ENCODE results near the gene OPRD1. TPM values are rescaled to one million over a fixed set of nuclear protein-coding genes. Genes with fewer than 3 reads are reported as not detected.
"Not testable (repeated sequence)": the region's sequence is repeated elsewhere in the genome, so short reads cannot be mapped to it uniquely, and the experiment has no call there.

OPRD1 gene
- total RNA-seq, result 0.09 TPM in 1 of 2 replicates, not detected in the other

DNA sequence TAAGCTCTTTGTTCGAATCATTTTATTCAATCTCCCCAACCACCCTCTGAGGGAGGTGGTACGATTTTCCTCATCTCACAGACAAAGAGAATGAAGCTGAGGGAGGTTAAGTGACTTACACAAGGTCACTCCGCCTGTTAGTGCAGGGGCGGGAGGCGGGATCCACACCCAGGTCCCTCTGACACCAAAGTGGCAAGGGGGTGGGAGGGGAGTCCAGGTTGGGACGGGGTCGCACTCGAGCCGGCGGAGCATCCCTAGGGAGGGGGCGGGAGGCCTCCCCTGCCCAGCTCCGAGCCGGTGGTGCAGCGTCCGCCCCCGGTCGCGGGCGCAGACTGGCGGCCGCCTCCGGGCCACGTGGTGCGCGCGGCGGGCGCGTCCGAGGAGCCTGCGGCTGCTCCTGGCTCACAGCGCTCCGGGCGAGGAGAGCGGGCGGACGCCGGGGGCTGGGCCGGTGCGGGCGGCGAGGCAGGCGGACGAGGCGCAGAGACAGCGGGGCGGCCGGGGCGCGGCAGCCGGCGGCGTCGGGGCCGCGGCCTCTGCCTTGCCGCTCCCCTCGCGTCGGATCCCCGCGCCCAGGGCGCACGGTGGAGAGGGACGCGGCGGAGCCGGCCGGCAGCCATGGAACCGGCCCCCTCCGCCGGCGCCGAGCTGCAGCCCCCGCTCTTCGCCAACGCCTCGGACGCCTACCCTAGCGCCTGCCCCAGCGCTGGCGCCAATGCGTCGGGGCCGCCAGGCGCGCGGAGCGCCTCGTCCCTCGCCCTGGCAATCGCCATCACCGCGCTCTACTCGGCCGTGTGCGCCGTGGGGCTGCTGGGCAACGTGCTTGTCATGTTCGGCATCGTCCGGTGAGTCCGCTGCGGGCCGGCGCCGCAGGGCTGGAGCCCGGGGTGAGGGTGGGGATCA lies at the start of gene OPRD1:
Gene OPRD1, plus strand, starts transcription at position 405 of the 903 bp plus-strand sequence. Its CDS starts 214 bp downstream, at position 619.
- DNase-seq, result no peak
- intact Hi-C loops (cut with micrococcal nuclease), result no loop called here
- Mint-ChIP-seq H3K27me3 (peaks cover 50% of the 10 kb centered on the region), H3K9me3 (no peaks in the 10 kb centered on the region), H3K36me3 (ENCODE audit: low read depth) (no peaks in the 10 kb centered on the region), H3K4me3 (no peak within 1 kb of the TSS), H3K4me1 (peaks cover 2% of the 10 kb centered on the region), H3K27ac (no peak within 1 kb of the TSS)

DNA sequence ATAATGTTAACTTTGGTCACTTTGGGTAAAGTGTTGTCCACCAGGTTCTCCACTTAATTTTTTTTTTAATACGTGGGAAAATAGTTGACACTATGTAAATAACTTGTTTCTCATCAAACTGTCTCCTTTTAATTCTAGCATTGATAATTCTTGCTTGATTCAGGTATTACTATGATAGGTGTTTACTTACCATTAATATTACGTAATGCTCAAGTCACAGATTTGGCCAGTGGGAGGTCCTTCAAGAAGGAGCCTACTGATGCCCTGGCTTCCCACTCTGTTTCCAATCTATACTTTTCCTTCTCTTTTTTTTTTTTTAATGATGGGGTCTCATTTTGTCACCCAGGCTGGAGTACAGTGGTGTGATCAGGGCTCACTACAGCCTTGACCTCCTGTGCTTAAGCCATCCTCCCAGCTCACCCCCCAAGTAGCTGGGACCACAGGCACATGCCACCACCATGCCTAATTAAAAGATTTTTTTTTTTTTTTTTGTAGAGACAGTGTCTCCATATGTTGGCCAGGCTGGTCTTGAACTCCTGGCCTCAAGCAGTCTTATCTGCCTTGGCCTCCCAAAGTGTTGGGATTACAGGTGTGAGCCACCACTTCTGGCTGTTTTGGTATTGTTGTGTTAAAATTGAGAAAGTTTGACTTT lies 45.3 kb upstream of the OPRD1 start:
- H3K36me3 Mint-ChIP-seq (ENCODE audit: low read depth), result peaks cover 36% of the 10 kb centered on the region
- intact Hi-C loops (cut with micrococcal nuclease), result no loop called here
- no peak for DNase-seq
- H3K9me3 Mint-ChIP-seq, result no peaks in the 10 kb centered on the region
- H3K4me3 Mint-ChIP-seq, result no peak overlapping the region
- no peaks in the 10 kb centered on the region for H3K27me3 Mint-ChIP-seq
- H3K27ac Mint-ChIP-seq, result no peak overlapping the region
- peaks cover 5% of the 10 kb centered on the region for H3K4me1 Mint-ChIP-seq

DNA sequence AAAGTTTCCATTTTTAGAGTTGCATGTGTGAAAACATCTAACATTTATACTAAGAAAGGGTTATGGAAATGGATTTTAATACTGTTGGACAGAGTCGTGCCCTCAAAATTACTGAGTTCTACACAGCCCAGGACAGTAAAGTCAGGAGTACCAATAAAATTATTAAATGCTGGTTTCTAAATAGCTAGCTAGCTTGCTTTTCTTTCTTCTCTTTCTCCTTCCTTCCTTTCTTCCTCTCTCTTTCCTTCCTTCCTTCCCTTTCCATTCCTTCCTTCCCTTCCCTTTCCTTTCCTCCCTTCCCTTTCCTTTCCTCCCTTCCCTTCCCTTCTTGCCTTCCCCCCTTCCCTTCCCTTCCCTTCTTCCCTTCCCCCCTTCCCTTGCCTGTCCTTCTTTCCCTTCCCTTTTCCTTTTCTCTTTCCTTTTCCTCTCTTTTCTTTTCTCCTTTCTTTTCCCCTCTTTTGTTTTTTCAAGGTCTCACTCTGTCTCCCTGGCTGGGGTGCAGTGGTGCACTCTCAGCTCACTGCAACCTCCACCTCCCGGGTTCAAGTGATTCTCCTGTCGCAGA lies 41.3 kb upstream of the OPRD1 start:
- Mint-ChIP-seq H3K4me1 (peaks cover 7% of the 10 kb centered on the region), H3K4me3 (no peak overlapping the region), H3K36me3 (ENCODE audit: low read depth) (peaks cover 35% of the 10 kb centered on the region), H3K27ac (no peak overlapping the region), H3K9me3 (no peaks in the 10 kb centered on the region), H3K27me3 (no peaks in the 10 kb centered on the region)
- no peak for DNase-seq
- intact Hi-C loops (cut with micrococcal nuclease), result no loop called here

DNA sequence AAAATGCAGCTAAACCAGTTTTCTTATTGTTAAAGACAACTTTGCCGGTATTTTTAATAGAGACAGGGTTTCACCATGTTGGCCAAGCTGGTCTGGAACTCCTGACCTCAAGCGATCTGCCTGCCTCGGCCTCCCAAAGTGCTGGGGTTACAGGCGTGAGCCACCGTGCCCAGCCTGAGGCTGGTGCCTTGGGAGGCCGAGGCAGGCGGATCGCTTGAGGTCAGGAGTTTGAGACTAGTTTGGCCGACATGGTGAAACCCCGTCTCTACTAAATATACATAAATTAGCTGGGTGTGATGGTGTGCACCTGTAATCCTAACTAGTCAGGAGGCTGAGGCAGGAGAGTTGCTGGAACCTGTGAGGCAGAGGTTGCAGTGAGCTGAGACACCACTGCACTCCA lies 40.0 kb upstream of the OPRD1 start:
- H3K27ac Mint-ChIP-seq; H3K9me3 Mint-ChIP-seq; intact Hi-C loops (cut with micrococcal nuclease); H3K4me1 Mint-ChIP-seq; H3K27me3 Mint-ChIP-seq; DNase-seq; H3K4me3 Mint-ChIP-seq: not testable (repeated sequence)
- peaks cover 26% of the 10 kb centered on the region for H3K36me3 Mint-ChIP-seq (ENCODE audit: low read depth)

DNA sequence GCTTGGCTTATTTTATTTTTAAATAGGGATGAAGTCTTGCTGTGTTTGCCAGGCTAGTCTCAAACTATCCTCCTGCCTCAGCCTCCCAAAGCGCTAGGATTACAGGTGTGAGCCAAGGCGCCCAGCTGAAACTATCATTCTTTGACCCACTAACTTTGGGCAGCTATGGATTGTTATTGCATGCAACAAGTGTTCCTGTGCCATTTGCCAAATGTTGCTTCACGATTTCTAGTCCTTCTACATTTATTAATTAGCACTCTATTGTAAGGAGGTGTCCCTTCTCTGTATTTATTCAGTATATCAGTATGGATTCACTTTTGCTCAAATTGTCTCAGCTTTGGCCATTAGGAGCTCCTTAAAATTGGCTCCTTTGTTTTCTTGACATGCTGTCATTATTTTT lies 38.9 kb upstream of the OPRD1 start:
- Mint-ChIP-seq H3K9me3 (no peaks in the 10 kb centered on the region), H3K4me3 (no peak overlapping the region), H3K4me1 (peaks cover 5% of the 10 kb centered on the region), H3K36me3 (ENCODE audit: low read depth) (peaks cover 24% of the 10 kb centered on the region), H3K27ac (no peak overlapping the region), H3K27me3 (peaks cover 2% of the 10 kb centered on the region)
- no peak for DNase-seq
- intact Hi-C loops (cut with micrococcal nuclease), result no loop called here

DNA sequence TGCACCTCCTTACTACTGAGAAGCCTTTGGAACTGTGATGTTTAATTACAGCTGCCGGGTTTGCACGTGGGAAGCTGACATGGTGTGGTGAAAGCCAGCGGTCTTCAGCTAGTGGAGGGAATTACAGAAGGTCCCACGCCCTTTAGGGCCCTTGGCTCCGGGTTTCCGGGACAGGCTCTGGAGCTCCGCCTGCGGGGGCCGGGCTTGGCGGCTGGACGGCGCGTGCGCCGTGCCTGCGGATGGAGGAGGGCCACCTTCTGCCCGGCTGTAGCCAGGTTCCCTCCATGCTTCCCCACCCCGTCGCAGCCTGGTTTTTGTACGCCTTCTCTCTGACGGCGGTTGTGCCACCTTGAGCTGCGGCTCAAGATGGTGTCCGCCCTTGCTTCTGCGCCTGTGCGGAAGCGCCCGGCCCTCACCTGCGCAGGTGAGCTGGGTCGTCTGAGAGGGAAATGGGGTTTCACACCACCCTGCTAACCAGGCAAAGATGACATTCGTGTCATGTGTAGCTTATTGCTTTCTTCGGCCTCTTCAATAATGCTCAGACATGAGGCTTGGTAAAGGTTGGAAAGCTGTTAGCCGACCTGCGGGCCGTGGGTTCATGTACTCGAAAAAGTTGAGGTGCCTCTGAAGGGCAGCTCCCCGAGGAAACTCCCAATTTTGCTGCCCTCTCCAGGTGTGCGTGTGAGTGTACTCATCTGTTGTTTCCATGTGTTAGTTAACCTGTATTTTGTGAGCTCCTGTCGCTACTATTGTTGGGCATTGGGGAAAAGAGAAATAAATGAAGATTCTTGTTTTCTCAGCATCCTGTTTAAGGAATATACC lies 36.6 kb upstream of the OPRD1 start:
- no peaks in the 10 kb centered on the region for H3K9me3 Mint-ChIP-seq
- H3K4me1 Mint-ChIP-seq, result peaks cover 4% of the 10 kb centered on the region
- H3K36me3 Mint-ChIP-seq (ENCODE audit: low read depth), result peaks cover 11% of the 10 kb centered on the region
- H3K27ac Mint-ChIP-seq, result peak overlapping the region; percentile 41
- peak; percentile 92 for DNase-seq
- H3K4me3 Mint-ChIP-seq, result peak overlapping the region; percentile 74
- peaks cover 10% of the 10 kb centered on the region for H3K27me3 Mint-ChIP-seq
- intact Hi-C loops (cut with micrococcal nuclease), result no loop called here

DNA sequence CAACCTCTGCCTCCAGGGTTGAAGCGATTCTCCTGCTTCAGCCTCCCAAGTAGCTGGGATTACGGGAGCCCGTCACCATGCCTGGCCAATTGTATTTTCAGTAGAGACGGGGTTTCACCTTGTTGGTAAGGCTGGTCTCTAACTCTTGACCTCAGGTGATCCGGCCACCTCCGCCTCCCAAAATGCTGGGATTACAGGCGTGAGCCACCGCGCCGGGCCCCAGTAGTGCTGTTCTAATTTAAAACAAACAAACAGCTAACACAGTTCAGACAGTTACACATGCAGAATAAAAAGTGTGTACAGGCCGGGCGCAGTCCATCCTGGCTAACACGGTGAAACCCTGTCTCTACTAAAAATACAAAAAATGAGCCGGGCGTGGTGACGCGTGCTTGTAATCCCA lies 35.6 kb upstream of the OPRD1 start:
- DNase-seq, result no peak
- Mint-ChIP-seq H3K4me1 (peaks cover 4% of the 10 kb centered on the region), H3K4me3 (no peak overlapping the region), H3K27ac (no peak overlapping the region), H3K36me3 (ENCODE audit: low read depth) (peaks cover 7% of the 10 kb centered on the region), H3K9me3 (no peaks in the 10 kb centered on the region), H3K27me3 (peaks cover 10% of the 10 kb centered on the region)
- intact Hi-C loops (cut with micrococcal nuclease), result no loop called here

DNA sequence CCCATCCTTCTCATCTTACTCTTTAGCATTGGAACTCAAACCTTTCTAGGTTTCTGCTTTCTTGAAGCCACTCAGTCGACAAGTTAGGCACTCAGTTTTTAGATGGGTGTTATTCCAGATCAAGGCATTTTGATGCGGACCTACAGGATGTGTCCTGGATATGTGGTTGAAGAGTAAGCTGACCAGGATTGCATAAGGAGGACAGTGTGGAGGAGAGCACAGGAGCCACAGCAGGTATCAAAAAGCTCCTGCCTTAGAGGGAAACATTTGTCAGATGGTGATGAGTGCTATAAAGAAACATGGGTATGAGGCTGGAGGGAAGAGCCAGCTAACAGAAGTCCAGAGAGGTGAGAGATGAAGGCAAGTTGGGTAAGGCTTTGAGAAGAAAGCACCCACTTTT lies 33.9 kb upstream of the OPRD1 start:
- H3K27ac Mint-ChIP-seq, result no peak overlapping the region
- no peaks in the 10 kb centered on the region for H3K9me3 Mint-ChIP-seq
- no peak overlapping the region for H3K4me3 Mint-ChIP-seq
- peaks cover 2% of the 10 kb centered on the region for H3K36me3 Mint-ChIP-seq (ENCODE audit: low read depth)
- peaks cover 13% of the 10 kb centered on the region for H3K27me3 Mint-ChIP-seq
- no peak for DNase-seq
- peaks cover 4% of the 10 kb centered on the region for H3K4me1 Mint-ChIP-seq
- intact Hi-C loops (cut with micrococcal nuclease), result no loop called here

DNA sequence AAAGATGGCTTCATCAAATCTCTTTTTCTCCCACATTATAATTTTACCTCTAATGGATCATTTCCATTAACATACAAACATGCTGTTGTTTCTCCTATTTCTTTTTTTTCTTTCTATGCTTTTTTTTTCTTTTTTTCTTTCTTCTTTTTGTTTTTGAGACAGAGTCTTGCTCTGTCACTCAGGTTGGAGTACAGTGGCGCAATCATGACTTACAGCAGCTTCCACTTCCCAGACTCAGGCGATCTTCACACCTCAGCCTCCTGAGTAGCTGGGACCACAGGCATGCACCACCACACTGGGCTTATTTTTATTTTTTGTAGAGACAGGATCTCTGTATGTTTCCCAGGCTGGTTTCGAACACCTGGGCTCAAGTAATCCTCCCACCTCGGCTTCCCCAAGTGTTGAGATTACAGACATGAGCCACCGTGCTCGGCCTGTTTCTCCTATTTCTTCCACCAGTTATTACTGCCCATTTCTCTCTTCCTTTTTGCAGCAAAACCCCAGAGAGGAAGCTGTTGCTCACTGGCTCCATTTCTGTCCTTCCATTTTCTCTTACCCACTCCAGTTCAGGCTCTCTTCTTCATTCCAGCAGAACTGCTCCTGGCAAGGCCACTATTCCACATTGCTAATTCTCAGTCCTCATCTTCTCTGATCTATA lies 32.1 kb upstream of the OPRD1 start:
- no peak for DNase-seq
- Mint-ChIP-seq H3K27ac (no peak overlapping the region), H3K4me1 (peaks cover 2% of the 10 kb centered on the region), H3K27me3 (peaks cover 13% of the 10 kb centered on the region), H3K36me3 (ENCODE audit: low read depth) (peaks cover under 1% of the 10 kb centered on the region), H3K4me3 (no peak overlapping the region), H3K9me3 (no peaks in the 10 kb centered on the region)
- intact Hi-C loops (cut with micrococcal nuclease), result no loop called here

DNA sequence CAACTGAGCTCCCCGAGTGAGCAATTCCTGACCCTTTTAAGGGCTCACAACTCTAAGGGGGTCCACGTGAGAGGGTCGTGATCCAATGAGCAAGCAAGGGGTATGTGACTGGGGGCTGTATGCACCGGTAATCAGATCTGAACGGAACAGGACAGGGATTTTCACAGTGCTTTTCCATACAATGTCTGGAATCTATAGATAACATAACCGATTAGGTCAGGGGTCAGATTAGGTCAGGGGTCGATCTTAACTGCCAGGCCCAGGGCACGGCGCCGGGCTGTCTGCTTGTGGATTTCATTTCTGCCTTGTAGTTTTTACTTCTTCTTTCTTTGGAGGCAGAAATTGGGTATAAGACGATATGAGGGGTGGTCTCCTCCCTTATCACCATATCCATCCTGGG lies 30.7 kb upstream of the OPRD1 start:
- intact Hi-C loops (cut with micrococcal nuclease), result no loop called here
- Mint-ChIP-seq H3K4me3 (no peak overlapping the region), H3K27ac (no peak overlapping the region), H3K9me3 (no peaks in the 10 kb centered on the region), H3K4me1 (peaks cover 7% of the 10 kb centered on the region), H3K27me3 (peaks cover 17% of the 10 kb centered on the region), H3K36me3 (ENCODE audit: low read depth) (no peaks in the 10 kb centered on the region)
- DNase-seq, result no peak

DNA sequence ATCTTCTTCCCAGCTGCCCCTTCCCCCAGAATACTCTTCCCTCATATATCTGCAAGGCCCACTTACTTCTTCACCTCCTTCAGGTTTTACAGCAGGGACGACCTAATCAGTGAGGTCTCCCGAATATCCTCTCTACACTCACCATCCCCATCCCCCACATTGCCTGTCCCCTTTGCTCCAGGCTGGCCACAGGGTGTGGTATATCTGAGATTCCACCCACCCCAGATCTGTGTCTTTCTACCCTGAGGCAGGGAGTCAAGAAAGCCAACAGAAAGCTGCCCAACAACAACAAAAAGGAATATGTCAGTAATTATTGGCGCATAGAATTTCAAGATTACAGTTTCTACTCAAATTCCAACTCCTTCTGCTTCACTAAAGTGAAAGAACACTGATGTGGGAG lies 30.0 kb upstream of the OPRD1 start:
- Mint-ChIP-seq H3K27me3 (peaks cover 17% of the 10 kb centered on the region), H3K27ac (no peak overlapping the region), H3K9me3 (no peaks in the 10 kb centered on the region), H3K4me1 (peaks cover 7% of the 10 kb centered on the region), H3K4me3 (no peak overlapping the region), H3K36me3 (ENCODE audit: low read depth) (no peaks in the 10 kb centered on the region)
- intact Hi-C loops (cut with micrococcal nuclease), result no loop called here
- no peak for DNase-seq

DNA sequence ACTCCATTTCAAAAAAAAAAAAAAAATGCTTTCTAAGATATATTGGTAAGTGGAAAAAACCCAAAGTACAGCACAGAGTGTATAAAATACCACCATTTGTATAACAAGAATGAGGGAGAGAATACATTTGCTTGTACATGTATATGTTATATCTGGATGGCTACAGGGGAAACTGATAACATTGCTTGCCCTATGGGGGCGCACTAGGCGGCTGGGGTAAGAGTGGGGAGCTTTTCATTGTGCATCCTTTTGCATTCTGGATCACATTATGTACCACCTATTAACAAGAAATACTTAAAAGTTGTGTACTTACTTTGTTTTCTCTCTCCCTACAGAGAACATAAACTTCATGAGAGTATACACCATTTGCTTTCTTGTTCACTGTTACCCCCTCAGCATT lies 28.6 kb upstream of the OPRD1 start:
- H3K4me3 Mint-ChIP-seq, result no peak overlapping the region
- intact Hi-C loops (cut with micrococcal nuclease), result no loop called here
- H3K27ac Mint-ChIP-seq, result no peak overlapping the region
- H3K27me3 Mint-ChIP-seq, result peaks cover 15% of the 10 kb centered on the region
- no peaks in the 10 kb centered on the region for H3K9me3 Mint-ChIP-seq
- DNase-seq, result no peak
- H3K36me3 Mint-ChIP-seq (ENCODE audit: low read depth), result no peaks in the 10 kb centered on the region
- H3K4me1 Mint-ChIP-seq, result peaks cover 7% of the 10 kb centered on the region

DNA sequence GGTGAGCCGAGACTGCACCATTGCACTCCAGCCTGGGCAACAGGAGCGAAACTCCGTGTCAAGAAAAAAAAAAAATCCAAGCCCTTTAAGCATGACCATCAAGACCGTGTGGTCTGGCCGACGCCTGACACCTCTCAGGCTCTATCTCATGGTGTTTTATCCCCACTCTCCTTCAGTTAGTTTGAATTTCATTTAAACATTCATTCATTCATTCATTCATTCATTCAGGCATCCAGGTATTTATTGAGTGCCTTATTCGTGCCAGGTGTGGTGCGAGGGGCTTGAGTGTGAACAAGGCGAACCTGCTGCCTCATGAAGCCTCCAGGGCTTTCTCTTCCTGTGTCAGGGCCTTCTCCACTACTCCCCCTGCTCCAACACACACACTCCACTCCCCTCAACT lies 22.6 kb upstream of the OPRD1 start:
- Mint-ChIP-seq H3K27me3 (peaks cover 24% of the 10 kb centered on the region), H3K4me1 (peaks cover 7% of the 10 kb centered on the region), H3K9me3 (no peaks in the 10 kb centered on the region), H3K4me3 (no peak overlapping the region), H3K36me3 (ENCODE audit: low read depth) (no peaks in the 10 kb centered on the region), H3K27ac (no peak overlapping the region)
- no peak for DNase-seq
- intact Hi-C loops (cut with micrococcal nuclease), result no loop called here

Data from activated CD4-positive, alpha-beta T cell treated with anti-CD3 and anti-CD28 coated beads, Interleukin-2, amount 10 ng/mL, durations not matched to agents 24 days and 14 days (primary cell).